Neuronal stem cell (in vitro differentiated cells): ENCODE data around the gene TRMT61A.

Source experiments
- DNase-seq: peaks from one replicate; pipeline ENCODE4 v3.0.0-alpha.2; 2013; ENCODE audit warnings: low spot score
- H2AFZ ChIP-seq: one replicate; pipeline ENCODE4 v1.6.1; 2013; ENCODE audit warnings: mild to moderate bottlenecking, low read length, inconsistent platforms
- H2AK5ac ChIP-seq: 2 replicates; pipeline ENCODE4 v1.6.1; 2013; ENCODE audit warnings: low read depth, mild to moderate bottlenecking, inconsistent platforms, low read length, moderate library complexity, mixed read lengths
- H2BK120ac ChIP-seq: 2 replicates; pipeline ENCODE4 v1.6.1; 2013; ENCODE audit warnings: low read depth, mild to moderate bottlenecking, inconsistent platforms, low read length, moderate library complexity, mixed read lengths
- H2BK12ac ChIP-seq: one replicate; pipeline ENCODE4 v1.6.1; 2013; ENCODE audit warnings: low read length, inconsistent platforms
- H2BK15ac ChIP-seq: 2 replicates; pipeline ENCODE4 v1.6.1; 2013; ENCODE audit warnings: mild to moderate bottlenecking, low read length, inconsistent platforms, mixed read lengths
- H2BK5ac ChIP-seq: one replicate; pipeline ENCODE4 v1.6.1; 2013; ENCODE audit warnings: inconsistent platforms, mild to moderate bottlenecking, low read length, moderate library complexity
- H3K14ac ChIP-seq: one replicate; pipeline ENCODE4 v1.6.1; 2013; ENCODE audit warnings: low read length, inconsistent platforms
- H3K18ac ChIP-seq: 2 replicates; pipeline ENCODE4 v1.6.1; 2013; ENCODE audit warnings: low read length, inconsistent platforms
- H3K23ac ChIP-seq: 2 replicates; pipeline ENCODE4 v1.6.1; 2013; ENCODE audit warnings: low read depth, mild to moderate bottlenecking, mixed read lengths, low read length, inconsistent platforms; ENCODE audit not compliant: poor library complexity
- H3K27ac ChIP-seq: replicated peaks from 3 replicates; pipeline ENCODE4 v1.5.1; 2013; ENCODE audit warnings: low read length, inconsistent platforms
- H3K27me3 ChIP-seq, 3 experiments: 2 replicates each; pipeline ENCODE4 v1.6.1; 2013; ENCODE audit warnings: low read length in 3 of 3, mild to moderate bottlenecking in 2 of 3, inconsistent platforms in 1 of 3, low read depth in 1 of 3, mixed read lengths in 1 of 3, moderate library complexity in 1 of 3; ENCODE audit not compliant: control insufficient read depth in 3 of 3, insufficient read depth in 3 of 3
- H3K36me3 ChIP-seq, 2 donors: replicated peaks in 1 of 2; 2 replicates each; pipeline ENCODE4 v1.6.1; 2013; ENCODE audit warnings: low read length in 2 of 2; ENCODE audit not compliant: control insufficient read depth in 2 of 2, insufficient read depth in 2 of 2
- H3K4ac ChIP-seq: 2 replicates; pipeline ENCODE4 v1.6.1; 2013; ENCODE audit warnings: inconsistent platforms, mild to moderate bottlenecking, low read length, moderate library complexity
- H3K4me1 ChIP-seq, 2 donors: 1 replicate in 1 of 2; 2 replicates in 1 of 2; pipeline ENCODE4 v1.6.1; 2013; ENCODE audit warnings: low read length in 2 of 2, low read depth in 1 of 2; ENCODE audit not compliant: control insufficient read depth in 2 of 2, insufficient read depth in 1 of 2
- H3K4me2 ChIP-seq: one replicate; pipeline ENCODE4 v1.6.1; 2013; ENCODE audit warnings: mild to moderate bottlenecking, low read length, inconsistent platforms; ENCODE audit not compliant: insufficient read depth, poor library complexity, severe bottlenecking
- H3K4me3 ChIP-seq, 2 donors: 2 replicates each; pipeline ENCODE4 v1.5.1; 2013; ENCODE audit warnings: low read length in 2 of 2, mild to moderate bottlenecking in 2 of 2, inconsistent platforms in 1 of 2, moderate library complexity in 1 of 2
- H3K79me1 ChIP-seq: one replicate; pipeline ENCODE4 v1.6.1; 2013; ENCODE audit warnings: low read depth, mild to moderate bottlenecking, inconsistent platforms, low read length, moderate library complexity
- H3K9ac ChIP-seq: one replicate; pipeline ENCODE4 v1.6.1; 2013; ENCODE audit warnings: mild to moderate bottlenecking, low read depth, low read length, inconsistent platforms; ENCODE audit not compliant: poor library complexity
- H3K9me3 ChIP-seq, 2 donors: replicated peaks in 1 of 2; 2 replicates each; pipeline versions ENCODE3 to v1.6.1; 2013; ENCODE audit warnings: low read length in 2 of 2, mild to moderate bottlenecking in 2 of 2, inconsistent platforms in 1 of 2, low read depth in 1 of 2, mixed read lengths in 1 of 2, moderate library complexity in 1 of 2; ENCODE audit not compliant: control insufficient read depth in 2 of 2, insufficient read depth in 1 of 2
- H4K8ac ChIP-seq: one replicate; pipeline ENCODE4 v1.6.1; 2013; ENCODE audit warnings: low read depth, mild to moderate bottlenecking, inconsistent platforms, low read length, moderate library complexity
- H4K91ac ChIP-seq: one replicate; pipeline ENCODE4 v1.6.1; 2013; ENCODE audit warnings: low read length, low read depth, mild to moderate bottlenecking, inconsistent platforms; ENCODE audit not compliant: poor library complexity
- WGBS, 2 donors: extraction: QIAGEN DNeasy Blood & Tissue Kit; methylation state at CpG; one replicate each; pipeline ENCODE4 v1.1.7; 2013; ENCODE audit warnings: missing lambda C conversion rate in 2 of 2, mixed read lengths in 1 of 2; ENCODE audit not compliant: insufficient read length in 2 of 2, insufficient replicate concordance in 1 of 2; ENCODE audit errors: extremely low coverage in 2 of 2; 5-methylcytosine and 5-hydroxymethylcytosine counted together

Gene TRMT61A

GRCh38 chr14:103519043-103519836, 9.8 kb upstream of the TRMT61A start:
- peak overlapping the region; percentile 98 for H2AK5ac ChIP-seq
- peak overlapping the region; percentile 94 for H2BK15ac ChIP-seq
- peak overlapping the region; percentile 75 for H2BK5ac ChIP-seq
- DNase-seq: no peak
- peak overlapping the region; percentile 16 for H2BK12ac ChIP-seq
- peak overlapping the region; percentile 59 for H3K18ac ChIP-seq
- peaks cover 21 to 54% of the 10 kb centered on the region in 2 donors for H3K4me1 ChIP-seq
- peak overlapping the region; percentile 95 for H4K8ac ChIP-seq
- no CpG with 5 or more reads among the region's 13 CpGs for WGBS, 2 donors
- H3K9ac ChIP-seq: no peak overlapping the region
- no peak overlapping the region for H3K27ac ChIP-seq
- peak overlapping the region; percentile 66 for H3K4ac ChIP-seq
- H3K36me3 ChIP-seq: peaks cover 13 to 27% of the 10 kb centered on the region in 2 donors
- no peak overlapping the region for H3K4me2 ChIP-seq
- H3K23ac ChIP-seq: peak overlapping the region; percentile 80
- H3K27me3 ChIP-seq: peaks cover 0 to 14% (median 2%) of the 10 kb centered on the region in 3 experiments
- H2AFZ ChIP-seq: no peak overlapping the region
- no peak overlapping the region for H2BK120ac ChIP-seq
- H4K91ac ChIP-seq: no peak overlapping the region
- peak overlapping the region in 1 of 2 donors; percentile 14 for H3K4me3 ChIP-seq
- H3K14ac ChIP-seq: no peak overlapping the region
- peaks cover 13% of the 10 kb centered on the region for H3K79me1 ChIP-seq
- H3K9me3 ChIP-seq: no peaks in the 10 kb centered on the region

- no peak overlapping the region for H4K8ac ChIP-seq
- H3K14ac ChIP-seq: no peak overlapping the region
- H3K79me1 ChIP-seq: peaks cover 13% of the 10 kb centered on the region
- peak overlapping the region; percentile 9 for H2AK5ac ChIP-seq
- H3K9ac ChIP-seq: no peak overlapping the region
- peaks cover 13 to 27% of the 10 kb centered on the region in 2 donors for H3K36me3 ChIP-seq
- no peak overlapping the region for H3K18ac ChIP-seq
- peaks cover 0 to 18% (median 2%) of the 10 kb centered on the region in 3 experiments for H3K27me3 ChIP-seq
- H3K27ac ChIP-seq: no peak overlapping the region
- H2AFZ ChIP-seq: no peak overlapping the region
- peak overlapping the region; percentile 32 for H3K23ac ChIP-seq
- no peak overlapping the region for H4K91ac ChIP-seq
- H2BK15ac ChIP-seq: peak overlapping the region; percentile 75
- no peak overlapping the region for H3K4me2 ChIP-seq
- no peak overlapping the region for H2BK120ac ChIP-seq
- no peak overlapping the region for H2BK12ac ChIP-seq
- WGBS, 2 donors: no CpG with 5 or more reads among the region's 22 CpGs
- peaks cover 22 to 59% of the 10 kb centered on the region in 2 donors for H3K4me1 ChIP-seq
- no peak overlapping the region for H3K4ac ChIP-seq
- no peak overlapping the region for H2BK5ac ChIP-seq
- no peak for DNase-seq
- H3K4me3 ChIP-seq: peak overlapping the region; percentile 31 to 100
- H3K9me3 ChIP-seq: no peaks in the 10 kb centered on the region
These were observed 9.2 kb upstream of the TRMT61A start for GRCh38 chr14:103519837-103520212.

- H3K4me3 ChIP-seq: peak overlapping the region; percentile 31 to 100
- H2BK15ac ChIP-seq: peak overlapping the region; percentile 75
- H2BK120ac ChIP-seq: no peak overlapping the region
- no peak overlapping the region for H2BK12ac ChIP-seq
- H2AFZ ChIP-seq: no peak overlapping the region
- H4K91ac ChIP-seq: no peak overlapping the region
- H4K8ac ChIP-seq: no peak overlapping the region
- DNase-seq: no peak
- H3K18ac ChIP-seq: peak overlapping the region; percentile 91
- H3K4me2 ChIP-seq: no peak overlapping the region
- no peaks in the 10 kb centered on the region for H3K9me3 ChIP-seq
- H3K36me3 ChIP-seq: peaks cover 13 to 27% of the 10 kb centered on the region in 2 donors
- WGBS, 2 donors: no CpG with 5 or more reads among the region's 10 CpGs
- H3K27me3 ChIP-seq: peaks cover 0 to 18% (median 2%) of the 10 kb centered on the region in 3 experiments
- H3K4me1 ChIP-seq: peaks cover 22 to 59% of the 10 kb centered on the region in 2 donors
- H2BK5ac ChIP-seq: no peak overlapping the region
- H3K4ac ChIP-seq: peak overlapping the region; percentile 23
- peaks cover 13% of the 10 kb centered on the region for H3K79me1 ChIP-seq
- H3K27ac ChIP-seq: no peak overlapping the region
- H3K14ac ChIP-seq: no peak overlapping the region
- H2AK5ac ChIP-seq: peak overlapping the region; percentile 27
- no peak overlapping the region for H3K9ac ChIP-seq
- H3K23ac ChIP-seq: peak overlapping the region; percentile 91
These were observed 8.7 kb upstream of the TRMT61A start for GRCh38 chr14:103520269-103520656.

- peak; percentile 80 for DNase-seq
- Histone ChIP-seq H3K27ac (no peak overlapping the region), H3K27me3 (peaks cover 0 to 18% (median 2%) of the 10 kb centered on the region in 3 experiments)
These were observed 8.1 kb upstream of the TRMT61A start for GRCh38 chr14:103520657-103521437.

More at GRCh38 chr14:103520657-103521437, 8.1 kb upstream of the TRMT61A start:
- no peak overlapping the region for H2AFZ ChIP-seq
- peak overlapping the region; percentile 75 for H3K4me2 ChIP-seq
- H3K4me3 ChIP-seq: peak overlapping the region; percentile 98 to 100
- peak overlapping the region; percentile 96 for H2AK5ac ChIP-seq
- H3K4me1 ChIP-seq: peaks cover 22 to 62% of the 10 kb centered on the region in 2 donors
- peak overlapping the region; percentile 91 for H3K18ac ChIP-seq
- no peaks in the 10 kb centered on the region for H3K9me3 ChIP-seq
- peaks cover 13 to 27% of the 10 kb centered on the region in 2 donors for H3K36me3 ChIP-seq
- H3K9ac ChIP-seq: peak overlapping the region; percentile 95
- peak overlapping the region; percentile 58 for H2BK12ac ChIP-seq
- H4K8ac ChIP-seq: peak overlapping the region; percentile 17
- peak overlapping the region; percentile 91 for H3K23ac ChIP-seq
- H2BK5ac ChIP-seq: peak overlapping the region; percentile 87
- no peak overlapping the region for H2BK120ac ChIP-seq
- no CpG with 5 or more reads among the region's 66 CpGs for WGBS, 2 donors
- peaks cover 13% of the 10 kb centered on the region for H3K79me1 ChIP-seq
- peak overlapping the region; percentile 23 for H3K4ac ChIP-seq
- H4K91ac ChIP-seq: no peak overlapping the region
- peak overlapping the region; percentile 75 for H2BK15ac ChIP-seq
- H3K14ac ChIP-seq: peak overlapping the region; percentile 38
